HepG2 (cell line): Measurements from ENCODE around the gene GSC2. TPM values are rescaled to one million over a fixed set of nuclear protein-coding genes. Genes with fewer than 3 reads are reported as not detected.

Experiments used
- ASH2L ChIP-seq: fragments of 300-600, 200-600 bp; sonication (generic); IDR thresholded peaks from 2 replicates; pipeline ENCODE4 v1.7.0; 2017; ENCODE audit warnings: low read depth, mild to moderate bottlenecking, moderate library complexity, mixed read lengths, low read length; ENCODE audit not compliant: insufficient read length
- ISX ChIP-seq: sonication (generic); formaldehyde crosslinking; conservative IDR thresholded peaks from 2 replicates; pipeline ENCODE4 v1.5.0; 2020; ENCODE audit warnings: missing genetic modification reagents
- RARA ChIP-seq: IDR thresholded peaks from 2 replicates; pipeline ENCODE4 v1.6.1; 2016; ENCODE audit warnings: missing genetic modification reagents, missing compliant biosample characterization
- SRSF1 ChIP-seq: fragments of 200-400 bp; formaldehyde crosslinking; optimal IDR thresholded peaks from 2 replicates; pipeline ENCODE3; 2017; ENCODE audit warnings: mild to moderate bottlenecking, low read depth, low read length, moderate library complexity
- TCF7L2 ChIP-seq: IDR thresholded peaks from 2 replicates; pipeline ENCODE4 v1.6.1; 2011; ENCODE audit warnings: mild to moderate bottlenecking, low read depth, low read length, moderate library complexity
- THAP11 ChIP-seq: IDR thresholded peaks from 2 replicates; pipeline ENCODE4 v1.6.1; 2016; ENCODE audit warnings: missing biosample characterization, missing genetic modification reagents
- ZBTB2 ChIP-seq: sonication (generic); formaldehyde crosslinking; IDR thresholded peaks from 2 replicates; pipeline ENCODE4 v1.8.0; 2022; ENCODE audit warnings: low read depth, missing genetic modification reagents
- ZKSCAN5 ChIP-seq: sonication (generic); formaldehyde crosslinking; IDR thresholded peaks from 2 replicates; pipeline ENCODE4 v1.5.1; 2020; ENCODE audit warnings: mild to moderate bottlenecking, missing genetic modification reagents
- ZNF484 ChIP-seq: sonication (generic); formaldehyde crosslinking; IDR thresholded peaks from 2 replicates; pipeline ENCODE4 v1.5.1; 2020; ENCODE audit warnings: mild to moderate bottlenecking, low read depth, missing genetic modification reagents, borderline replicate concordance
- ZNF563 ChIP-seq: sonication (generic); formaldehyde crosslinking; IDR thresholded peaks from 2 replicates; pipeline ENCODE4 v1.8.0; 2022; ENCODE audit warnings: mild to moderate bottlenecking, moderate library complexity, missing genetic modification reagents
- ZNF576 ChIP-seq: sonication (generic); formaldehyde crosslinking; IDR thresholded peaks from 2 replicates; pipeline ENCODE4 v1.4.0; 2020; ENCODE audit warnings: mild to moderate bottlenecking, missing genetic modification reagents
- ZNF678 ChIP-seq: sonication (generic); formaldehyde crosslinking; IDR thresholded peaks from 2 replicates; pipeline ENCODE4 v1.4.0; 2020; ENCODE audit warnings: mild to moderate bottlenecking, missing genetic modification reagents
- ZNF687 ChIP-seq: sonication (generic); formaldehyde crosslinking; IDR thresholded peaks from 2 replicates; pipeline ENCODE4 v1.5.1; 2020; ENCODE audit warnings: mild to moderate bottlenecking, missing genetic modification reagents, moderate library complexity
- polyA plus RNA-seq, 8 experiments: library from polyadenylated mRNA; depleted of rRNA in 3 of 8; stranded (reverse) in 7 of 8; unstranded in 1 of 8; fragments of >200 nt; fragmentation: Illumina TruSeq in 4 of 8; extraction: Trizol in 4 of 8; gene quantifications; 2 replicates each; pipeline versions ENCODE4 v1.2.1 to v1.2.3, GENCODE V29; 2011 to 2016; ENCODE audit warnings: low read depth in 4 of 8, missing spikeins in 1 of 8, mixed read lengths in 1 of 8; ENCODE audit not compliant: insufficient read depth in 1 of 8
- total RNA-seq, 5 experiments: library from RNA; depleted of rRNA; stranded (reverse); fragments of >200 nt; fragmentation: Illumina TruSeq; extraction: Trizol; gene quantifications; 2 replicates each; pipeline ENCODE4 v1.2.3, GENCODE V29; 2016; ENCODE audit warnings: low read depth in 1 of 5
- TF ChIP-seq, protein P1 (sequence below): sonication (generic); formaldehyde crosslinking; IDR thresholded peaks from 2 replicates; pipeline ENCODE4 v1.4.0; 2020; ENCODE audit warnings: missing genetic modification reagents, borderline replicate concordance
- TF ChIP-seq, protein P2 (sequence below): sonication (generic); formaldehyde crosslinking; IDR thresholded peaks from 2 replicates; pipeline ENCODE4 v1.5.1; 2020; ENCODE audit warnings: missing genetic modification reagents, mild to moderate bottlenecking, borderline replicate concordance

Gene GSC2
- total and polyA plus RNA-seq, 2 of the 13 experiments (the other 11 are each of a cell fraction or from before 2014, with no cell fraction given), result not detected

DNA sequence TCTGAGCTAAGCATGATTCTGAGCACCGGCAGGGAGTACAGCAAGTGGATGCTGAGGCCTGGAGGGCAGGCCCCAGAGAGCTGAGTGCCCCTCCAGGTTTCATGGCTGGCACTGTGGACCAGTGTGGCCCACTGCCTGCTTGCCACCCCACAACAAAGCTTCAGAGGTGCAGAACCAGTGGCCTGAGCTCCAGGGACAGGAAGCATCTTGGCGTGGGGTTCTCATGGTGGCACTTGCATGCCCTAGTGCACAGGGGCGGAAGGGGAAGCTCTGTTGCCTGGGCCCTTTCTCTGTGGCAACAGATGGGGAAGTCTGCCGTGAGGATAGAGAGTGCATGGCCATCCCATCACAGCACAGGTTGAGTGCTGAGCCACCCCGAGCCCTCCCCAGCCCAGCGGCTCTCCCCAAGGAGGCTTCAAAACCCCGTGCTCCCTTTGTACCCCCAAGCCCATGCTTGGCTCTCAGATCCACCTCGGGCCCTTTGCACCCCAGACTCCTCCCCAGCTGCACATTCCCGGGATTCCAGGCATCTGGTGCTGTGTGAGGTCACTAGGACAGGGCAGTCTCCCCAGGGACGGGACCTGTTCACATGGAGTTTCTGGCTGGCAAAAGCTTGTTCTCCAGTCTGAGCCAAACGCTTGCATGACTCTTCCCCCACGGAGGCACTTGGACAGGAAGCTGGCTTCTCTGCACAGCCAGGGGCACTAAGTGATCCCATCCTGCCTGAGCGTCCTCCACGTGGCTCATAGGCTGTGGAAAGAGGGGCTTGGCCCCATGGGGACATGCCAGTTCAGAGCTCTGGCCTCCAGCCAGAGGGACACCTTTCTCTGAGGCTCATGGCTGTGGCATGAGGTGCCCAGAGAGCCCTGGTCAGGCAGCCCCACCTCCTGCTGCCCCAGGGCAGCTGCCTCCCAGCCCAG, 24.3 kb upstream of the GSC2 start (continued):
- TF ChIP-seq, protein P1, sequence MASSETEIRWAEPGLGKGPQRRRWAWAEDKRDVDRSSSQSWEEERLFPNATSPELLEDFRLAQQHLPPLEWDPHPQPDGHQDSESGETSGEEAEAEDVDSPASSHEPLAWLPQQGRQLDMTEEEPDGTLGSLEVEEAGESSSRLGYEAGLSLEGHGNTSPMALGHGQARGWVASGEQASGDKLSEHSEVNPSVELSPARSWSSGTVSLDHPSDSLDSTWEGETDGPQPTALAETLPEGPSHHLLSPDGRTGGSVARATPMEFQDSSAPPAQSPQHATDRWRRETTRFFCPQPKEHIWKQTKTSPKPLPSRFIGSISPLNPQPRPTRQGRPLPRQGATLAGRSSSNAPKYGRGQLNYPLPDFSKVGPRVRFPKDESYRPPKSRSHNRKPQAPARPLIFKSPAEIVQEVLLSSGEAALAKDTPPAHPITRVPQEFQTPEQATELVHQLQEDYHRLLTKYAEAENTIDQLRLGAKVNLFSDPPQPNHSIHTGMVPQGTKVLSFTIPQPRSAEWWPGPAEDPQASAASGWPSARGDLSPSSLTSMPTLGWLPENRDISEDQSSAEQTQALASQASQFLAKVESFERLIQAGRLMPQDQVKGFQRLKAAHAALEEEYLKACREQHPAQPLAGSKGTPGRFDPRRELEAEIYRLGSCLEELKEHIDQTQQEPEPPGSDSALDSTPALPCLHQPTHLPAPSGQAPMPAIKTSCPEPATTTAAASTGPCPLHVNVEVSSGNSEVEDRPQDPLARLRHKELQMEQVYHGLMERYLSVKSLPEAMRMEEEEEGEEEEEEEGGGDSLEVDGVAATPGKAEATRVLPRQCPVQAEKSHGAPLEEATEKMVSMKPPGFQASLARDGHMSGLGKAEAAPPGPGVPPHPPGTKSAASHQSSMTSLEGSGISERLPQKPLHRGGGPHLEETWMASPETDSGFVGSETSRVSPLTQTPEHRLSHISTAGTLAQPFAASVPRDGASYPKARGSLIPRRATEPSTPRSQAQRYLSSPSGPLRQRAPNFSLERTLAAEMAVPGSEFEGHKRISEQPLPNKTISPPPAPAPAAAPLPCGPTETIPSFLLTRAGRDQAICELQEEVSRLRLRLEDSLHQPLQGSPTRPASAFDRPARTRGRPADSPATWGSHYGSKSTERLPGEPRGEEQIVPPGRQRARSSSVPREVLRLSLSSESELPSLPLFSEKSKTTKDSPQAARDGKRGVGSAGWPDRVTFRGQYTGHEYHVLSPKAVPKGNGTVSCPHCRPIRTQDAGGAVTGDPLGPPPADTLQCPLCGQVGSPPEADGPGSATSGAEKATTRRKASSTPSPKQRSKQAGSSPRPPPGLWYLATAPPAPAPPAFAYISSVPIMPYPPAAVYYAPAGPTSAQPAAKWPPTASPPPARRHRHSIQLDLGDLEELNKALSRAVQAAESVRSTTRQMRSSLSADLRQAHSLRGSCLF (CRISPR knock-in tag), result no peak
- TF ChIP-seq ZNF678 (CRISPR knock-in tag) (no peak), RARA (peak; percentile 21; the same call in 1 of the 2 replicates), ZNF484 (no peak), SRSF1 (no peak), THAP11 (CRISPR knock-in tag) (no peak), ISX (no peak), ZNF687 (CRISPR knock-in tag) (peak; percentile 57), TCF7L2 (no peak), ZNF576 (no peak), ZNF563 (no peak), ZBTB2 (no peak), ASH2L (no peak), ZKSCAN5 (CRISPR knock-in tag) (no peak)
- TF ChIP-seq, protein P2, sequence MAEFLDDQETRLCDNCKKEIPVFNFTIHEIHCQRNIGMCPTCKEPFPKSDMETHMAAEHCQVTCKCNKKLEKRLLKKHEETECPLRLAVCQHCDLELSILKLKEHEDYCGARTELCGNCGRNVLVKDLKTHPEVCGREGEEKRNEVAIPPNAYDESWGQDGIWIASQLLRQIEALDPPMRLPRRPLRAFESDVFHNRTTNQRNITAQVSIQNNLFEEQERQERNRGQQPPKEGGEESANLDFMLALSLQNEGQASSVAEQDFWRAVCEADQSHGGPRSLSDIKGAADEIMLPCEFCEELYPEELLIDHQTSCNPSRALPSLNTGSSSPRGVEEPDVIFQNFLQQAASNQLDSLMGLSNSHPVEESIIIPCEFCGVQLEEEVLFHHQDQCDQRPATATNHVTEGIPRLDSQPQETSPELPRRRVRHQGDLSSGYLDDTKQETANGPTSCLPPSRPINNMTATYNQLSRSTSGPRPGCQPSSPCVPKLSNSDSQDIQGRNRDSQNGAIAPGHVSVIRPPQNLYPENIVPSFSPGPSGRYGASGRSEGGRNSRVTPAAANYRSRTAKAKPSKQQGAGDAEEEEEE (CRISPR knock-in tag), result no peak
